A549 (cell line): ENCODE measurements around the gene BCAS2. TPM values are rescaled to one million over a fixed set of nuclear protein-coding genes. Genes with fewer than 3 reads are reported as not detected.
A peak's percentile ranks its signal among the peaks of the same experiment; 100 is the strongest.

Experiments
- ATAC-seq, 2 experiments: fragments of 200-7000 bp in 1 of 2; fragments of >200 bp in 1 of 2; cut with Nextera tagmentation in 1 of 2; cut with Tn5 transposase in 1 of 2; 3 replicates each; pipeline versions ENCODE4 v1.8.0 to v1.9.1; 2018 to 2020; ENCODE audit warnings: mild to moderate bottlenecking in 1 of 2, moderate library complexity in 1 of 2
- CTCF ChIA-PET: fragments of 300-600 bp; sonication (Branson Sonifier 250); formaldehyde crosslinking; extraction: SDS; loops from one replicate; lab custom pipeline; 2021; ENCODE audit warnings: antibody characterized with exemption, inconsistent platforms; lab: Yijun Ruan, JAX
- POLR2A ChIA-PET: fragments of 350-600 bp; formaldehyde crosslinking; extraction: SDS; loops from one replicate; lab custom pipeline; 2021; ENCODE audit warnings: antibody characterized with exemption, inconsistent platforms; lab: Yijun Ruan, JAX
- DNase-seq, 2 experiments: peaks; one replicate each; pipeline versions ENCODE4 v3.0.0 to v3.0.0-alpha.2; 2011 to 2016; ENCODE audit warnings: low read depth in 1 of 2, low spot score in 1 of 2
- FAIRE-seq: peaks from 2 replicates; lab custom pipeline; 2011; peaks lifted over from hg19 to GRCh38; lab: Jason Lieb, UNC
- H3K27ac ChIP-seq, 2 experiments: fragments of >200 bp; sonication (Bioruptor Twin); formaldehyde crosslinking; 3 replicates each; pipeline ENCODE4 v1.5.1; 2016 to 2017
- H3K4me1 ChIP-seq: fragments of >200 bp; sonication (Bioruptor Twin); formaldehyde crosslinking; 3 replicates; pipeline ENCODE4 v1.6.1; 2016
- H3K4me2 ChIP-seq: fragments of >200 bp; sonication (Bioruptor Twin); formaldehyde crosslinking; 3 replicates; pipeline ENCODE4 v1.6.1; 2016
- H3K4me3 ChIP-seq: fragments of >200 bp; sonication (Bioruptor Twin); formaldehyde crosslinking; 3 replicates; pipeline ENCODE4 v1.5.1; 2016
- H3K9me3 ChIP-seq: fragments of >200 bp; sonication (Bioruptor Twin); formaldehyde crosslinking; 3 replicates; pipeline ENCODE4 v1.6.1; 2016
- CHD4 ChIP-seq: fragments of 200-600 bp; sonication (generic); IDR thresholded peaks from 2 replicates; pipeline ENCODE4 v1.6.1; 2016; ENCODE audit warnings: antibody characterized with exemption, mild to moderate bottlenecking, borderline replicate concordance
- EHF ChIP-seq: fragments of 250-450 bp; sonication (Bioruptor Pico); IDR thresholded peaks from 2 replicates; pipeline ENCODE4 v1.5.0; 2020; ENCODE audit warnings: mild to moderate bottlenecking
- EP300 ChIP-seq, 2 experiments: fragments of >200 bp; sonication (Bioruptor Twin); formaldehyde crosslinking; IDR thresholded peaks; 2 replicates in 1 of 2; 3 replicates in 1 of 2; pipeline ENCODE4 v1.6.1; 2016 to 2017
- FOSB ChIP-seq: fragments of 250-450 bp; sonication (Bioruptor Pico); IDR thresholded peaks from 2 replicates; pipeline ENCODE4 v1.5.0; 2020; ENCODE audit warnings: mild to moderate bottlenecking, moderate library complexity
- GATA3 ChIP-seq: IDR thresholded peaks from 2 replicates; pipeline ENCODE4 v1.6.1; 2012; ENCODE audit warnings: borderline replicate concordance
- HDAC2 ChIP-seq: fragments of 200-600 bp; sonication (generic); IDR thresholded peaks from 2 replicates; pipeline ENCODE4 v1.6.1; 2016
- HOXB5 ChIP-seq: fragments of 250-450 bp; sonication (Bioruptor Pico); IDR thresholded peaks from 2 replicates; pipeline ENCODE4 v1.5.0; 2020; ENCODE audit warnings: mild to moderate bottlenecking, moderate library complexity
- KDM1A ChIP-seq: fragments of 200-600 bp; sonication (generic); IDR thresholded peaks from 2 replicates; pipeline ENCODE4 v1.6.1; 2016; ENCODE audit warnings: low read depth, mild to moderate bottlenecking
- KDM5A ChIP-seq: fragments of 200-600 bp; sonication (generic); IDR thresholded peaks from 2 replicates; pipeline ENCODE4 v1.6.1; 2016; ENCODE audit warnings: antibody characterized with exemption, mild to moderate bottlenecking
- MAZ ChIP-seq: fragments of 150-350 bp; IDR thresholded peaks from 2 replicates; pipeline ENCODE4 v1.6.1; 2014; ENCODE audit warnings: antibody characterized with exemption, low read depth, low read length, borderline replicate concordance
- NPAS2 ChIP-seq: fragments of 250-450 bp; sonication (Bioruptor Pico); IDR thresholded peaks from 2 replicates; pipeline ENCODE4 v1.8.0; 2022; ENCODE audit warnings: mild to moderate bottlenecking, moderate library complexity, borderline replicate concordance
- NR3C1 ChIP-seq: fragments of >200 bp; sonication (Bioruptor Twin); formaldehyde crosslinking; IDR thresholded peaks from 3 replicates; pipeline ENCODE4 v1.6.1; 2017
- POLR2A ChIP-seq: IDR thresholded peaks from 2 replicates; pipeline ENCODE4 v1.6.1; 2012; ENCODE audit warnings: mild to moderate bottlenecking, low read length
- RARB ChIP-seq: fragments of 250-450 bp; sonication (Bioruptor Pico); IDR thresholded peaks from 2 replicates; pipeline ENCODE4 v1.8.0; 2021; ENCODE audit warnings: mild to moderate bottlenecking, moderate library complexity
- REST ChIP-seq: fragments of 200-600 bp; sonication (generic); IDR thresholded peaks from 2 replicates; pipeline ENCODE4 v1.6.1; 2016; ENCODE audit warnings: antibody characterized with exemption, mild to moderate bottlenecking, moderate library complexity
- RNF2 ChIP-seq: fragments of 200-600 bp; sonication (generic); IDR thresholded peaks from 2 replicates; pipeline ENCODE4 v1.6.1; 2016; ENCODE audit warnings: low read depth, mild to moderate bottlenecking, antibody characterized with exemption, moderate library complexity, borderline replicate concordance
- ZNF302 ChIP-seq: fragments of 250-450 bp; sonication (Bioruptor Pico); IDR thresholded peaks from 2 replicates; pipeline ENCODE4 v1.9.0; 2021; ENCODE audit warnings: inconsistent platforms, mild to moderate bottlenecking, moderate library complexity
- ZSCAN20 ChIP-seq: fragments of 250-450 bp; sonication (Bioruptor Pico); IDR thresholded peaks from 2 replicates; pipeline ENCODE4 v1.8.0; 2022; ENCODE audit warnings: mild to moderate bottlenecking, moderate library complexity
- WGBS: methylation state at CpG from one replicate; pipeline ENCODE4 v1.1.6; 2017; ENCODE audit errors: missing lambda C conversion rate; 5-methylcytosine and 5-hydroxymethylcytosine counted together
- polyA plus RNA-seq, 4 experiments: library from polyadenylated mRNA; depleted of rRNA in 3 of 4; stranded (reverse); fragments of >200 nt; fragmentation: RNase III in 1 of 4; extraction: RNeasy Plus Mini Kit Qiagen cat#74134 plus additional on column Dnase treatment in 1 of 4; gene quantifications; 2 replicates in 3 of 4; 3 replicates in 1 of 4; pipeline ENCODE4 v1.2.3, GENCODE V29; 2011 to 2017
- TF ChIP-seq, protein P1 (sequence below): fragments of 250-450 bp; sonication (Bioruptor Pico); IDR thresholded peaks from 2 replicates; pipeline ENCODE4 v1.5.0; 2021; ENCODE audit warnings: mild to moderate bottlenecking, moderate library complexity, borderline replicate concordance
- TF ChIP-seq, protein P2 (sequence below): fragments of >200 bp; sonication (Bioruptor Twin); formaldehyde crosslinking; IDR thresholded peaks from 2 replicates; pipeline ENCODE4 v1.6.1; 2016
- TF ChIP-seq, protein P3 (sequence below): IDR thresholded peaks from 2 replicates; pipeline ENCODE4 v1.6.1; 2012

The BCAS2 gene
- polyA plus RNA-seq, 2 of the 4 experiments (the other 2 are of a cell fraction), result 36.0 to 52.5 TPM

- TF ChIP-seq, protein P1, sequence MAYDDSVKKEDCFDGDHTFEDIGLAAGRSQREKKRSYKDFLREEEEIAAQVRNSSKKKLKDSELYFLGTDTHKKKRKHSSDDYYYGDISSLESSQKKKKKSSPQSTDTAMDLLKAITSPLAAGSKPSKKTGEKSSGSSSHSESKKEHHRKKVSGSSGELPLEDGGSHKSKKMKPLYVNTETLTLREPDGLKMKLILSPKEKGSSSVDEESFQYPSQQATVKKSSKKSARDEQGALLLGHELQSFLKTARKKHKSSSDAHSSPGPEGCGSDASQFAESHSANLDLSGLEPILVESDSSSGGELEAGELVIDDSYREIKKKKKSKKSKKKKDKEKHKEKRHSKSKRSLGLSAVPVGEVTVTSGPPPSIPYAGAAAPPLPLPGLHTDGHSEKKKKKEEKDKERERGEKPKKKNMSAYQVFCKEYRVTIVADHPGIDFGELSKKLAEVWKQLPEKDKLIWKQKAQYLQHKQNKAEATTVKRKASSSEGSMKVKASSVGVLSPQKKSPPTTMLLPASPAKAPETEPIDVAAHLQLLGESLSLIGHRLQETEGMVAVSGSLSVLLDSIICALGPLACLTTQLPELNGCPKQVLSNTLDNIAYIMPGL, result no peak
- TF ChIP-seq MAZ, result no peak
- TF ChIP-seq, protein P2, sequence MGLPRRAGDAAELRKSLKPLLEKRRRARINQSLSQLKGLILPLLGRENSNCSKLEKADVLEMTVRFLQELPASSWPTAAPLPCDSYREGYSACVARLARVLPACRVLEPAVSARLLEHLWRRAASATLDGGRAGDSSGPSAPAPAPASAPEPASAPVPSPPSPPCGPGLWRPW, result no peak
- no peak for TF ChIP-seq NR3C1
- TF ChIP-seq, protein P3, sequence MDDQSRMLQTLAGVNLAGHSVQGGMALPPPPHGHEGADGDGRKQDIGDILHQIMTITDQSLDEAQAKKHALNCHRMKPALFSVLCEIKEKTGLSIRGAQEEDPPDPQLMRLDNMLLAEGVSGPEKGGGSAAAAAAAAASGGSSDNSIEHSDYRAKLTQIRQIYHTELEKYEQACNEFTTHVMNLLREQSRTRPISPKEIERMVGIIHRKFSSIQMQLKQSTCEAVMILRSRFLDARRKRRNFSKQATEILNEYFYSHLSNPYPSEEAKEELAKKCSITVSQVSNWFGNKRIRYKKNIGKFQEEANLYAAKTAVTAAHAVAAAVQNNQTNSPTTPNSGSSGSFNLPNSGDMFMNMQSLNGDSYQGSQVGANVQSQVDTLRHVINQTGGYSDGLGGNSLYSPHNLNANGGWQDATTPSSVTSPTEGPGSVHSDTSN, result no peak
- no peak for TF ChIP-seq EHF (CRISPR knock-in tag)
- H3K4me1 ChIP-seq, result no peaks in the 10 kb centered on the region
- WGBS, result 49% methylated on average over 2 of the region's 2 CpGs
- CTCF ChIA-PET, result no interaction called here
- ATAC-seq, result no peak
- no peak overlapping the region for H3K4me2 ChIP-seq
- H3K9me3 ChIP-seq, result no peaks in the 10 kb centered on the region
- POLR2A ChIA-PET, result no interaction called here
- H3K4me3 ChIP-seq, result no peak overlapping the region
- peak in 1 of 2 experiments; percentile 13 for DNase-seq
- no peak overlapping the region for H3K27ac ChIP-seq
- no peak for FAIRE-seq
These were observed 39.0 kb upstream of the BCAS2 start for GRCh38 chr1:114620419-114620818.

GRCh38 chr1:114618606-114619005, 37.2 kb upstream of the BCAS2 start:
- Histone ChIP-seq H3K4me1 (no peaks in the 10 kb centered on the region), H3K9me3 (no peaks in the 10 kb centered on the region), H3K27ac (no peak overlapping the region), H3K4me3 (no peak overlapping the region), H3K4me2 (no peak overlapping the region)
- no peak for FAIRE-seq
- ChIA-PET CTCF (no interaction called here), POLR2A (no interaction called here)
- ATAC-seq, result no peak
- TF ChIP-seq CHD4 (no peak), POLR2A (no peak), HDAC2 (no peak), NPAS2 (CRISPR knock-in tag) (no peak)
- TF ChIP-seq, protein P1, result no peak
- TF ChIP-seq, protein P2, result no peak
- DNase-seq, result no peak

- no peak for FAIRE-seq
- peak in 1 of 2 experiments; percentile 9 for DNase-seq
- 50% methylated on average over 9 of the region's 9 CpGs for WGBS
- Histone ChIP-seq H3K27ac (no peak overlapping the region), H3K4me1 (no peaks in the 10 kb centered on the region), H3K9me3 (no peaks in the 10 kb centered on the region), H3K4me2 (0 out of 3 replicates have a peak overlapping the region, but pooled peaks have one; percentile 22), H3K4me3 (no peak overlapping the region)
- POLR2A ChIA-PET, result no interaction called here
- ATAC-seq, result peak in 1 of 2 experiments; percentile 34; a peak in 1 of 6 replicates
- CTCF ChIA-PET, result interaction anchor here (1.6 kb wide), 1 partner anchor 10 kb away, joined by 4 read pairs; no protein-coding TSS in a partner anchor
- no peak for TF ChIP-seq HOXB5 (CRISPR knock-in tag)
- TF ChIP-seq RNF2, result no peak
- no peak for TF ChIP-seq REST
- no peak for TF ChIP-seq RARB (CRISPR knock-in tag)
- TF ChIP-seq KDM5A, result no peak
- no peak for TF ChIP-seq NR3C1
- TF ChIP-seq ZNF302 (CRISPR knock-in tag), result no peak
- TF ChIP-seq CHD4, result no peak
- TF ChIP-seq, protein P1, result no peak
- TF ChIP-seq KDM1A, result no peak
- TF ChIP-seq POLR2A, result no peak
- TF ChIP-seq EP300 (IDR thresholded peaks at IDR 0.05), result no peak
- no peak for TF ChIP-seq GATA3
- no peak for TF ChIP-seq FOSB (CRISPR knock-in tag)
- no peak for TF ChIP-seq ZSCAN20 (CRISPR knock-in tag)
These were observed 29.3 kb upstream of the BCAS2 start for GRCh38 chr1:114610546-114611245.
